Bone marrow (tissue), 2 donors: ENCODE data around the gene HINT2.
A peak's percentile ranks its signal among the peaks of the same experiment; 100 is the strongest.

Source experiments
- DNase-seq, 2 donors: peaks; one replicate each; lab custom pipeline; 2025; lab: John Stamatoyannopoulos, UW

Gene HINT2

DNA sequence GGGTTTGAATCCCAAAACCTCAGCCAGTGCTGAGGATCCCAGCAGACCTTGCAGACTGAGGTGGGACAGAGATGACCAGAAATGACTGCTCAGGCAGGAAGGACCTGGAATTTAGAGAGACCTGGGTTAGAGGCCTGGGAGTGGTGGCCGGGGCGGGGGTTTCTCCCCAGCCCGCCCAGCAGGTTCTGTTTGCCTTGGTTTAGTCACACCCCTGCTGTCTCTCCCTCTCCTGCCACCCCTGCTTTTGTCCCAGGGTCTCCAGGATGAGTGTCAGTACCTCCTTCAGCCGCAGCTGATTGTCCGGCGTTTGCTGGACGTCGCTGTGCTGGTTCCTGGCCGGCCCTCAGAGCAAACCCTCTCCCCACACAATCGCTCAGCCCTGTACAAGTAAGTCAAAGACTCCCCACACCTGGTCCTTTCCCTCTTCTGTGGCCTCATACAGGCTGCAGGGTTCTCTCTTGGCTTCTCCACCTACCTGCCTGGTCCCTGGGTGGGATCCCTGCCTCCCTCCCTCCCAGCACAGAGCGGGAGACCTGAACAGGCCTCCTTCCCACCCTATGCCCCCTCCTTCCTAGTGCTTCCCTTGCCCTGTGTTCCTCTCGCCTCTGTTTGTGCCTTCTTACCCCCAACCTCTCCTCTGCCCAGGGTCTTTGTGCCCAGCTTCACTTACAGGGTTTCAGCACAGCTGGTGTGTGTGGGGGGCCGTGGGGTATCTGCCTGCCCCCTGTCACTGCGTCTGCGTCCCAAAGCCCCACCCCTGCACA is 26.2 kb upstream of the HINT2 start:
- no peak for DNase-seq

- no peak for DNase-seq
Observed at GRCh38 chr9:35839926-35840325, 25.1 kb upstream of the HINT2 start.

DNA sequence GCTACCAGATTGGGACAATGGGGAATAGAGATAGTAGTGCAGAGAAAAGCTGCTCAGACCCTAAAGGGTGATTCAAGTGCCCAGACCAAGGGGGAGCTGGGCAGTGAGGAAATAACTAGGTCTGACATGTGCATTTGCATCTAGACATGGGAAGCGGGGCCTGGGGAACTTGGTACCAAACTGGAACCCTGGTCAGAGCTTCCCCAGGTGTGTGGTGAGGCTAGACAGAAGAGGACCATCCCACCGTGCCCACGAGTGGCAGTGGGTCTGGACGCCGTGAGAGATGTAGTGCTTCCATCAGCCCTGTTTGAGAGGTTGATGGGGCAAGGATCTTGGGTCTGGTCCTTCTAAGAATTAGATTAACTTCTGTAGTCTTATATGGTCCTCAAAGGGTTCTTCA is 21.8 kb upstream of the HINT2 start:
- DNase-seq: no peak

GRCh38 chr9:35835766-35836165 is 20.9 kb upstream of the HINT2 start:
- DNase-seq: no peak

- no peak for DNase-seq
Observed at GRCh38 chr9:35835216-35835632, 20.4 kb upstream of the HINT2 start.

DNA sequence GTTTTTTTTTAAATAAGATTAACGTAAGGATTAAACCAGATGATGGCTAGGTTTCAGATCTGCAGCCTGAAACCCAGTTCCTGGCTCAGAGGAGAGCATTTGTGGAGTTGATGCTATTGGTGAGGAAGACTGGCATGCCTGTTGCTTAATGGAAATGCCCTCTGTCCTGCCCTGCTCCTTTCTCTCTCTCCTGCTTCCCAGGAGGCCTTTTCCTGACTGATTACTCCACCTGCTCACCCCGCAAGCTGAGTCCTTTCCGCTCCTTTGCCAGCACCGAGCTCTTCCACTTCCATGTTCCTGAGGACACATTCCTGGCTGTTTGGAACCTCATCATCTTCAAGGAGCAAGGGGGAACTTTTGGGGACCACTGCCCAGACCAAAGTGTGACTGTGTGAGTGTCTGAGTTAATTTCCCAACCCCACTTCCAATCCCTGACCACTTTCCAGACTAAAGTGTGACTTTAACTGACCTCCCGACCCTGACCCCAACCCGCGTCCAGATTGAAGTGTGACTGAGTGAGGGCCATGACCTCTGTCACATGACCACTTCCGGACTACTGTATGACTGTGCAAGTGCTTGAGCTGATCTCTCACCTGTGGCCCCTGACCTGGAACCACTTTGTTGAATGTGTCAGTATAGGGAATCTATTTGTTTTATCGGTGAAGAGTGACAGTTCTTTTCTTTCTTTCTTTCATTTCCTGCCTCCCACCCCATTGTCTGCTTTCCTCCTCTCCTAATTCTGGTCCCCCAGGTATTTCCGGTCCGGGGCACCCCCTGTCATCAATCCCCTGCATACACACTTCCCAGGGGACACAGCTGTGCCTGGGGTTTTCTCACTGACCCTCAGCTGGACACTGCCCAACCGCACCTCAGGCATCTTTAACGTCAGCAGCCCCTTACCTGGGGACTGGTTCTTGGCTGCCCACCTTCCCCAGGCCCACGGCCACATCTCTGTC is 19.7 kb upstream of the HINT2 start:
- no peak for DNase-seq

DNA sequence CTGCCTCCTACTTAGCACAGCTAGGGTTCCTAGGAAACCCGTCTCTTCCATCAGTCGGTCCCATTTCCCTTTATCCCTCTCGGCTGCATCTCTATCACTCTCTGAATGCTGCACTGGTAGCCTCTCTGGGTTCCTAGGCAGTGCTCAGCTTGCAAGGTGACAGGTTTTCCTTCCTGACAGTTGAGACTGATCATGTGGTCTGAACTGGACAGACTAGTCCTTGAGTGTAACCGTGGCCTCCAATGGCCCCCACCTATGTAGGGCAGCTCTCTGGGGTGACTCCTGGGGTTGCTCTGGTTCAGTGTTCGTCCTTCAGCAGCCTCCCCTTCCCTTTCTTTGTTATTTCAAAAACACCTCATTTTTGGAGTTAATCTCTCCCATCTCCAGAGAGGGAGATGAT is 18.0 kb upstream of the HINT2 start:
- DNase-seq: no peak

GRCh38 chr9:35831040-35831439 is 16.2 kb upstream of the HINT2 start:
- no peak for DNase-seq

- no peak for DNase-seq
Observed at GRCh38 chr9:35829764-35830096, 14.9 kb upstream of the HINT2 start.

DNA sequence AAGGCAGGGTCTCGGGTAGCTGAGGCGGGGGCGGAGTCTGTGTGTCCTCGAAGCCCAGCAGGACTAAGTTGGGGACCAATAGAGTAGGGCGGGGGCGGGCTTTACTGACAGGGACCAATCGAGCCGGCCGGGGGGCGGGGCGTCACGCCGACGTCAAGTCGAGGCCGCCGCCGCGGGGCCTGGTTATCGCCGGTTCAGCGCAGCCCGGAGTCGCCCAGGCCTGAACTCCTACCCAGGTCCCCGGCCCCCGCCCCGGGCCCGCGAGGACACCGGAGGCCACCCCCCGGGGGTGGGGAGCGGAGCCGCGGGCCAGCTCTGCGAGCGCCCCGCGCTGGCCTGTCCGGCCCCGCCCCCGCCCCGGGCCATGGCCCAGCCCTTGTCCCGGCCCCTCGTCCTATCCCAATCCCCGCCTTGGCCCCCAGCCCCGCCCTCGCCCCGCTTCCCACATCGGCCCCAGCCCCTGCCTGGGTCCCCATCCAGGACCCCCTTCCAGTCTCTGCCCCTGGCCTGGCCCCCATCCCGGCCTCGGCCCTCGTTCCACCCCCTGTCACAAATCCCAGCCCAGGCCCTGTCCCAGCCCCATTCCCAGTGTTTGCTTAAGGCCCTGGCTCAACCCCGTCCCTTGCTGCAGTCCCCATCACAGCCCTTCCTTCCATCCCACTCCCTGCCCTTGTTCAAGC is 14.4 kb upstream of the HINT2 start, which contains the start of gene TMEM8B:
Gene TMEM8B (plus strand): TSS at position 145 of the 680 bp plus-strand sequence. CDS start 220 bp downstream, at position 365.
- DNase-seq: peak in 1 of 2 donors; percentile 81

DNA sequence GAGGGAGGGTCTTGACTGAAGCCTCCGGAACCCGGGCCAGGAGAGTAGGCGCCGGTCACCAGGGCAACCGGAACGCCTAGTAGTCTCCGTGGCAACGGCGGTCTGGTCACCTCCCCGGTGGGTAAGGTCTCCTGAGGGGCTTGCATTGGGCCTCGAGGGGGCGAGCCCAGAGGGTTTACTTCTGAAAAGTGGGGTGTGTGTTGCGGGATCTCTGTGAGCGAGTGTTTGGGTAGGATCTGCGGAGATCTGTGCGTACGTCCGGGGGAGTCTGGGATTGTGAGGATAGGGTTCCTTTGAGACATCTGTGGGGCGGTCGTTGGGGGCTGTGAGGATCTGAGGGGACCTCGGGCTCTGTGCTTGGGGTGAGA is 13.9 kb upstream of the HINT2 start, which contains the start of gene FAM221B:
Gene FAM221B (minus strand): TSS at position 17 of the 368 bp plus-strand sequence. CDS start 2,571 bp downstream, outside the sequence.
- DNase-seq: no peak

DNA sequence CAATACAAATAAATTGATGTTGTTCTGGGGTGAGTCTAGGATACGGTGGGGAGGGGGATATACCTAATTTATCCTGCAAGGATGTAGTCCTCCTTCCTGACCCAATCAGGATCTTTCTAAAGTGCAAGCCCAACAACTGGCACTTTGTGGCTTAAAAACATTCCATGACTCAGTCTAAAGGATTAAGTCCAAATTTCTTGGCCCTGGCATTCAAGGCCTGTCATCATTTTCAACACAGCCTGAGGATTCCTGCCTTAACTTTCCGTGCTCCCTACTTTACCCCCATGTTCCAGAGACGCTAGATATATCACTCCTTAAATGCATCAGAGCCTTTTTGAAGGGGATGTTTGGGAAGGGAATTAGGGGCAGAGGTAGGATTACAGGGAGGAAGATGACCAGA is 12.6 kb upstream of the HINT2 start:
- DNase-seq: no peak

DNA sequence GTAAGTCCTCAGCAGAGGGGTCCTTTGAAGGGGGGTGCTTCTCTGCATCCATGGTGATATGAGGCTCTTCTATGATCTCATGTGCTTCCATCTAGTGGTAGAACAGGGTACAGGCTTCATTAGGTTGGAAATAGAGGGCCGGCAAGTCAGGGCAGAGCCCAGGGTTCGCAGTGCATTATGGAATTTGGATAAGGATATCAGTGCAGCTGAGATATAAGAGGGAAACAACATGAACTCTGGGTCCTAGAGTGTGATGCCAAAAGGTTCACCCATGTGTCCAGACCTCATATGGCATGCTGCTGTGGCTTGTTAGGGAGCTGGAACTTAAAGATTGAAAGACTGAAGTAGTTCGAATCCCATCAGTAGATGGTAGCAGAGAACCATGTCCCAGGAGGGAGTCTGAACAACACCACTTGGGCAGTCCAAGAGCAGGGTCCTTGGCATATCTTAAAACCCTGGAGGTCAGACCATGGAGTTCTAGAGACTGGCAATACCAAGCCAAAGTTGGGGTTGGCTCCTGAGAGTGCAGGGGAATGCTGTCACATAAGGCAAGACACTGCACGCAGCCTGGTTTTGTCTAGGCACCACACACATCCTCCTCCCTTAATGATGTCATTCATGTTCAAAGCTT is 11.3 kb upstream of the HINT2 start:
- DNase-seq: peak; percentile 28 to 50

DNA sequence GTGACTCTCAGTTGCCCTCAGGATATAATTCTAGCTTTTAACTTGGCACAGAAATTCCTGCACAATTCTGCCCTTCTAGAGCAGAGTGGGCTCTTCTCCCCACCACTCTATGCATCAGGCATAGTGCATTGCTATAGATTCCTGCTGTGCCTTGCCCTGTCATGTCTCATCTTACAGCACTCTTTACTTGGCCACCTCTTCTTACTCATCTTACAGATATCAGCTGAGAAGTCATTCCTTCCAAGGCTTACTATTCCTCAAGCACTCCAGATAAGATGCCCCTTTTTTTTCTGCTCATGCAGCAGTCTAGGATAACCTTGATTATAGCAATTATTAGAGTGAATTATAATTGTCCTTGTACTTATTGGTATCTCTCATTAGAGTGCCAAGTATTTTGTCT is 8.1 kb upstream of the HINT2 start:
- no peak for DNase-seq

DNA sequence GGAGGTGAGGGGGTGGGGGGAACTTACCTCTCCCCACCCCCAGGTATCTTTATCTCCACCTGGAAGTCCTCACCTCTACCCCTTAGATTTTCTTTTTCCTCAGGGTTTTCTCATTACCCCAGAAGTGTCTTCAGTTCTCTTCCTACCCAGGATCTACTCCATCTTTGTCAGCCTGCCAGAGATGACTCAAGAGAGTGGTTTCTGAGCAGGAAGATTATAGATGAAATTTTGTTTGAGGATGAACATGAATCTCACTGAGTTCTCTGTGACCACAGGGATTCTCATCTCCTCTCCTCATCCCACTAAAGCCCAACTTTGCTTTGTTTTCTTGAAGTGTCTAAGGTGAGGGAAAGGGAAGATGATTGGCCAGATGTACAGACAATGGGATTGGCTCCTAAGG is 5.2 kb upstream of the HINT2 start:
- DNase-seq: no peak

DNA sequence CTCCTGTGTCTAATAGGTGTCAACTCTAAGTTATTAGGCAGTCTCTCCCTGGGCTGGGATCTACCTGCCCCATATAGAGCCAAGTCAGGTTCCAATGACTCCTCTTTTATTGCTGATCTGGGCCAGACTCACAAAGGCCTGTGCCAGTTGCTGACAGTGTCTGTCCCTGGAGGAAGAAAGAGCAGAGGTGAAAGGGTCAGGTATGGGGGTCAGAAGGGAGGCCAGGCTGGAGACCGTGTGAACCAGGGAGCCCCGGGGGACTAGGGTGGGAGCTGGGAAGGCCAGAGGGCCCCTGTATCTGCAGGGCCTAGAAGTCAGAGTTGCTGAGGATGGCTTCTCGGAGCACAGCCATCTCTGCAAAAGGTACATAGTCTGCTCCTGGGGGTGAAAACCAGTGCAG is 3.5 kb upstream of the HINT2 start:
- DNase-seq: no peak

DNA sequence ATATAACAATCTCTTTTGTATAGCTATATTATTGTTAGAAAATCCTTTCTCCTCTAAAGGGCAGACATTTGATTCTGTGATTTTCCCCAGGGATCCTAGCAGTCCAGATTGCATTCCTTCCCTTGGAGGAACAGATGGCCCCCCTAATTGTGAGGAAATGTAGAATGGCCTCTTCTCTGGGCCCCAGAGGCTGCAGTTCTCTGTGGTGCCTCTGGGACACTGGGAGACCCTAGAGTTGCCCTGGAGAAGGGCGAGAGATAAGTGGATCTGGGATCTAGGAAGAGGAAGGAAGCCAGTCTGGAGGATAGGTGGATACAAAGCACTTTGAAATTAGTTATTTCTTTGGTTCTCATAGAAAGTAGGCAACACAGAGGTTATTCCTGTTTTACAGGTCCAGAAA is 1.9 kb upstream of the HINT2 start:
- no peak for DNase-seq

DNA sequence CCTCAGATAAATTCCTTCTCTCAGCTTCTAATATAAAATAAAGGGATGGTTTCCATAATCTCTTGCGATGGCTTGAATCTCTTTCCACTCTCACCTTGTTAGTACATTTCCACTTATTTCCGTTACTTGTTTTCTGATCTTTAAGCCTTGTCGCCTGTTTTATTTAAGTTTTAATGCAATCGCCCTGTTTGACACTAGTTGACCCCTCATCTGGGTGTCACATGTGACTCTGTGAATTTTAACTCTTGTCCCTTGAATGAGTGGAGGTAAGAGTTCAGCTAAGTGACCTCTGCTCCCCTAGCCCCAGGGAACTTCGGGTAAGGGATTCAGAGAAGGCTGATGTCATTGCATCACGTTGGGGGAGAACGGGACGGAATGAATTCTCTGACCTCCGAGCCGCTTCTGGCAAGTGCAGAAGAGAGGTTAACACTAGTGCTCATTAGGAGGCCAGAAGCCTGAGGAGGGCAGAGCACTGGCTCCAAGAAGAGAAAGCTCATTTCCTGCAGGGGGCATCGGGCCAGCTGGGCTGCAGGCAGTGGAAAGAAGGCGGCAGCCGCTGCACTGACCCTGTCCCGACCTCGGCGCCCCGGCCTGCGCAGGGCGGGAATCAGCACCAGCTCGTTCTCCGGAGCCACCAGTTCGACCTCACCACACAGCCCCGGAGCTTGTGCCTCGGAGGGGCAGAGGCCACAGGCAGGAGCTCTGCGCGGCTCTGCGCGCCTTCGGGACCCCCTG is 569 bp downstream of the HINT2 start:
- DNase-seq: no peak

GRCh38 chr9:35813434-35814105 is 1.3 kb downstream of the HINT2 start:
- no peak for DNase-seq

DNA sequence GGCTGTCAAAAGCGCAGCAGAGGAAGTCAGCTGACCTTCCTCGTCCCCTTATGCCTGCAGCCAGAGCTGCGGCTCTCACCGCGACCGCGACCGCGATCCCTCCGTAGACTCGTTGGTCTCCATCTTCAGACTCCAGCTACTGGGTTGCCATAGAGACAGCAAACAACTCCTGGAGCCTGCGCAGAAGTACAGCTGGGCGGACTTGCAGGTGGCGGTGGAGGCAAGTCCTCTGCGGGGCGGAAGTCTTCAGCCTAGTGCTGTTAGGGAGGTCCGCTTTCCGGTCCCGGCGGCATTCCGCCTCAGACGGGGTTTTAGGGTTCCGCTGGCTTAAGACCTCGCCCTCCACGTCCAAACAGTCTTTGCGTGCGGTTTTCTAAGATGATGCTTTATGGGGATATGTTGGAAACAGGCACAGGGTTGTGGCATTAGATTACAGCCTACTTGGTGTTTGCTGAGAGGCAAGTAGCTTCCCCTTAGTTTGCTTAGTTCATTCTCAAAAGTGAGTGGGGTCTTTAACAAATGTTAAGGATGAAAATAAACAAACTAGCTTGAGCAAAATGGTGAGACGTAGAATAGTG is 2.7 kb downstream of the HINT2 start, which contains the start of gene SPAG8:
Gene SPAG8 (minus strand): TSS at position 238 of the 578 bp plus-strand sequence. CDS start 115 bp downstream, at position 123.
- peak; percentile 52 to 80 for DNase-seq
